ENCODE results near the gene C1orf185.

DNA sequence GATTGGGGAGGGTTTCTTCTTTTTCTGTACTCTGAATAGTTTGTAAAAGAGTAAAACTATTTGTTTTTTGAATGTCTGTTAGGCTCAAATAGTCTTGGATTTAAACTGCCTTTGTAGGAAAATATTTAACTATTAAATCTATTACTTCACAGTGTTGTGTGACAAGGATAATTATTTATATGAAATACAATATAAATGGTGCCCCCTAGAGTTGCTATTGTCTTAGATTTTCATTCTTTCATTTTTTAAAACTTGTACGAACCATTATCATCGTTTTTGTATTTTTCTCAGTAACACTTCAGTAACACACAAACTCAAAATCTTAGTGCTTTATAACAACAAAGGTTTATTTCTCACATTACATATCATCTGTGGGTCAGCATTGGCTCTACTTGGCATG is 37.4 kb downstream of the C1orf185 start:
- TF ChIP-seq POLR2AphosphoS5 (IDR thresholded peaks at IDR 0.05; ENCODE audit: low read depth, low read length) (no peak), TCF7L2 (IDR thresholded peaks at IDR 0.05; ENCODE audit: low read depth, low read length) (no peak)
- TF ChIP-seq, protein P1, sequence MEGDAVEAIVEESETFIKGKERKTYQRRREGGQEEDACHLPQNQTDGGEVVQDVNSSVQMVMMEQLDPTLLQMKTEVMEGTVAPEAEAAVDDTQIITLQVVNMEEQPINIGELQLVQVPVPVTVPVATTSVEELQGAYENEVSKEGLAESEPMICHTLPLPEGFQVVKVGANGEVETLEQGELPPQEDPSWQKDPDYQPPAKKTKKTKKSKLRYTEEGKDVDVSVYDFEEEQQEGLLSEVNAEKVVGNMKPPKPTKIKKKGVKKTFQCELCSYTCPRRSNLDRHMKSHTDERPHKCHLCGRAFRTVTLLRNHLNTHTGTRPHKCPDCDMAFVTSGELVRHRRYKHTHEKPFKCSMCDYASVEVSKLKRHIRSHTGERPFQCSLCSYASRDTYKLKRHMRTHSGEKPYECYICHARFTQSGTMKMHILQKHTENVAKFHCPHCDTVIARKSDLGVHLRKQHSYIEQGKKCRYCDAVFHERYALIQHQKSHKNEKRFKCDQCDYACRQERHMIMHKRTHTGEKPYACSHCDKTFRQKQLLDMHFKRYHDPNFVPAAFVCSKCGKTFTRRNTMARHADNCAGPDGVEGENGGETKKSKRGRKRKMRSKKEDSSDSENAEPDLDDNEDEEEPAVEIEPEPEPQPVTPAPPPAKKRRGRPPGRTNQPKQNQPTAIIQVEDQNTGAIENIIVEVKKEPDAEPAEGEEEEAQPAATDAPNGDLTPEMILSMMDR (IDR thresholded peaks at IDR 0.05) = no peak; the same call in 1 of the 2 replicates
